CD4-positive, alpha-beta T cell treated with Interferon gamma for 1 hour (primary cell): Measurements from ENCODE around the gene DNAJC5G.
"Not testable (repeated sequence)": the region's sequence is repeated elsewhere in the genome, so short reads cannot be mapped to it uniquely, and the experiment has no call there.

ENCODE experiments used
- DNase-seq: peaks from one replicate; pipeline ENCODE4 v3.0.0-alpha.2; 2020

The DNAJC5G gene

DNA sequence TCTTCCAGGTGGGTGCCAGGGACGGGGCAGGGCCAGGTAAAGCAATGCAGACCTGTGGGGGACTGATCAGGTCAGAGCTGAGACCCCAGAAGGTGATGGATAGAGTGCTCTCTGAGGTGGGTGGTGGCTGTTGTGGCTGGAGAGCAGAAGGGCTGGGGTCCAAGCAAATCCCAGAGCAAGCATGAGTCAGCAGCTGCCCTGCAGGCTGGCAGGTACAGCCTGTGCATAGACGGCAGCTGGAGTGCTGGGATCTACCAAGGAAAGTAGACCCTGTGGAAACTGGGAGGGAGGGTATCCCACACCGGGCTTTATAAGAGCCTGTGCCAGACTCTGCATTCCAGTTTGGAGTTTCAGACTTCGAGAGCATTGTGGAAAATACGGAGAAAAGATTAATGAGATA lies 7.7 kb downstream of the DNAJC5G start:
- no peak for DNase-seq

DNA sequence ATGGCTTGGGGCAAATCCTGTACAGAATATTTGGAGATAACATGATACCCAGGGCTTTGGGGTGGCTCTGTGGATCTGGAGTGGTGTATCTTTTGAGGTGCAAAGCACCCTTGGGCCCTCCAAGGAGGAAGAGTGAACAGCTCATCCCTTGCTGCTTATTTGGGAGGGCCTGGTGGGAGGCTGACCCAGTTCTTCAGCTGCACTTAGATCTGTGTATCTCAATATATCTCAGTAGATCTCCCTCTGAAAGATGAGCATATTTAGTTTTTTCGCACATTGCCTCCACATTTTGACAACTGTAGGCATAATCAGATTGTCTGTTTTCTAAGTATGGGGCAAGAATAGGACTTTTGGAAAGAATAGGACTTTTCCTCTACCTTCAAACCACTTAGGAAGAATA lies 9.8 kb downstream of the DNAJC5G start:
- no peak for DNase-seq

DNA sequence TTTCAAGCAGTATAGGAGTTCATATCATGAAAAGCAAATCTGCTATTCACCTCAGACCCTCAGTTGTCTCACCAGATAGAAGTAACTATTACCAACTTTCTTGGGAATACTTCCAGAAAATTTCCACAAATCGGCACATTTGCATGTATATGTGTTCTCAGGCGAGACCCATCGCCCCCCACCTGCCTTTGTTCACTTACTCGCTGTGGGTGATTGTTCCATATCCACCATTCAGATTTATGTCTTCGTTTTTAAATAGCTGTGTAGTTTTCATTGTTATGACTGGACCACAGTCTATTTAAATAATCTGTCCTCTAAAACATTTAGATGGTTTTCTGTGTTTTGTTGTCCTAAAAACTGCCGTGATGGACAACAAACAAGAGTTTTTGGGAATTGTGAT lies 10.2 kb downstream of the DNAJC5G start:
- no peak for DNase-seq

DNA sequence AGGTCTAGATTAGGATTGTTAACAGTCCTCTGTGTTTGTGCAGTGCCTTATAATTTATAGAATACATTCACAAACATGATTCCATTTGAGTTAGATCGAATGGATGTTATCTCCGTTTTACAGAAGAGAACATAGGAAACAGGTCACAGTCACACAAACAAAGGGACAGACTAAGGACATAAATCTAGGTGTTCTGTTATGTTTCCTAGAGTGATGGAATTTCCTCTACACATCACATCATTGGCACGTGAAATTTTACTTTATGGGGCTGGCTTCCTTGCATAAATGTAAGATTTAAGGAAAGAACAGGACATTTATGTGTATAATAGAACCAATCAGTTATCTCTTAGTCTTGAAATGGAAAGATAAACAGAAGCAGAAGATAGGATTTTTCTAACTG lies 13.4 kb downstream of the DNAJC5G start:
- no peak for DNase-seq

DNA sequence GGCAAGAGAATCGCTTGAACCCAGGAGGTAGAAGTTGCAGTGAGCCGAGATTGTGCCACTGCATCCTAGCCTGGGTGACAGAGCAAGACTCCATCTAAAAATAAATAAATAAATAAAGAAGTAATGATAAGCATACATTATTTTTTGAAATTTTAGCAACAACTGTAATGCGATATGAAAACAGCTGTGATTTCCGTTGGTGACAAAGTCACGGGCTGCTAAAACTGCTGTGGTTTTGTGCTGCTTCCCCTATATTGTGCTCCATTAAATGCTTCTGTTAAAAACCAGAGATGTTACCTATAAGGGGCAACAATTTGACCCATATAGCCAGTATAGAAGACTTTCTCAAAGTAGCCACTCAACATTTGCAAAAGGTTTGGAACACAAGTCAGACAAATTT lies 15.3 kb downstream of the DNAJC5G start:
- no peak for DNase-seq

DNA sequence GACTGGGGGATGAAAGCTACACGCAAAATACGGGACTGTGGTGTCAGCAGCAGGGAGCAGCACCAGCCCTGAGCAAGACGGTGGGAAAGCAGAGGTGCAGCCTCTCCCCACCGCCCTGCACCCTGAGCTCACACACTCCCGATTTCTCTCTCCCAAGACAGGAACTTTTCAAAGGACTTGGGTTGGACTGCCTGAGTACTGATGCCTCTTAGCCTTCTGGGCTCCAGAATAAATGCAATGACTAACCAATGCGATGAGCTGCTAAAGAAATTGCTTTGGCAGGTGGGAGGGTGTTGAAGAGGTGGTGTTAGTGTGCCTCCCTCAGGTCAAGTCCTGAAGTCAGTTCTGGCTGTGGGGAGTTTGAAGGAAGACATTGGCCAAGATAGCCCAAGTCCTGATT lies 16.6 kb downstream of the DNAJC5G start:
- DNase-seq, result no peak

DNA sequence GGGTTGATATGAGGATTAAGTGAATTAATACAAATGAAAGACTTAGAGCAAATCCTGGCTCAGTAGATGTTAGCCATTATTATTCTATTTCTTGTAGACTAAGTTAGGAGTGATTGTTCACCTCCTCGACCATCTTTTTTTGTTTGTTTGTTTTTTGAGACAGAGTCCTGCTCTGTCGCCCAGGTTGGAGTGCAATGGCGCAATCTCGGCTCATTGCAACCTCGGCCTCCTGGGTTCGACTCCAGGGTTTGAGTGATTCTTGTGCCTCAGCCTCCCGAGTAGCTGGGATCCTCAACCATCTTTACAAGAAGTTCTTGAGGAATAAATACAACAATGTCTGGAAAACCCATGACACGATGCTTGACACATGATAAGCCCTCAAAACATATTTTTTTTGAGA lies 19.7 kb downstream of the DNAJC5G start:
- DNase-seq, result no peak

DNA sequence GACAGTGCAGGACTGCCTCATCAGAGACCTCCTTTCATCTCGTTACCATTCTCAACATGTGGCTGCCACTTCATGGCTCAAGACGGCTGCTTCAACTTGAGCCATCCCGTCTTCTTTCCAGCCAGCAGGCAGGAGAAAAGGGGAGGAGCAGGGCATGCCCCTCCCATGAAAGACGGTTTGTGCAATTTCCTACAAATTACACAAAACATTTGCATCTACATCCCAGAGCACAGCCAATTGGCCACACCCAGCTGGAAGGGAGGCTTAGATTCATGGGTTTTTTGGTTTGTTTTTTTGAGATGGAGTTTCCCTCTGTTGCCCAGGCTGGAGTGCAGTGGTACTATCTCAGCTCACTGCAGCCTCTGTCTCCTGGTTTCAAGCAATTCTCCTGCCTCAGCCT lies 21.2 kb downstream of the DNAJC5G start:
- peak; percentile 20 for DNase-seq

DNA sequence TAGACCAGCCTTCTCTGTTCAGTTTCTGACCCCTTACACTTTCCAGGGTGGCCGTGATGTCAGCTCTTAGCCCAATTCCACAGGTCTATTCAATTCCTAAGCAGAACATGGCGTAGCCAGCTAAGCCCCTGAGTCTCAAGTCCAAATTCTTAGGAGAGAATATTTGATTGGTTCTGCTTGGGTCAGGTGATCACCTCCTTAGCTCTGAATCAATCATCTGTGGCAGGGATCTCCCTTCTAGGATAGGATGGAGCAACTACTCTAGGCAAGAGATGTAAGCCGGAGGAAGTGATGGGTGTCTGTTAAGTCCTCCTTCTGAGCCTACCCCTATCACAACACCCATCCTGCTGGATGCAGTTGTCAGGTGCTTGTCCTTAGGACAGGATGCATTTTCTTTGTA lies 22.0 kb downstream of the DNAJC5G start:
- DNase-seq, result no peak

DNA sequence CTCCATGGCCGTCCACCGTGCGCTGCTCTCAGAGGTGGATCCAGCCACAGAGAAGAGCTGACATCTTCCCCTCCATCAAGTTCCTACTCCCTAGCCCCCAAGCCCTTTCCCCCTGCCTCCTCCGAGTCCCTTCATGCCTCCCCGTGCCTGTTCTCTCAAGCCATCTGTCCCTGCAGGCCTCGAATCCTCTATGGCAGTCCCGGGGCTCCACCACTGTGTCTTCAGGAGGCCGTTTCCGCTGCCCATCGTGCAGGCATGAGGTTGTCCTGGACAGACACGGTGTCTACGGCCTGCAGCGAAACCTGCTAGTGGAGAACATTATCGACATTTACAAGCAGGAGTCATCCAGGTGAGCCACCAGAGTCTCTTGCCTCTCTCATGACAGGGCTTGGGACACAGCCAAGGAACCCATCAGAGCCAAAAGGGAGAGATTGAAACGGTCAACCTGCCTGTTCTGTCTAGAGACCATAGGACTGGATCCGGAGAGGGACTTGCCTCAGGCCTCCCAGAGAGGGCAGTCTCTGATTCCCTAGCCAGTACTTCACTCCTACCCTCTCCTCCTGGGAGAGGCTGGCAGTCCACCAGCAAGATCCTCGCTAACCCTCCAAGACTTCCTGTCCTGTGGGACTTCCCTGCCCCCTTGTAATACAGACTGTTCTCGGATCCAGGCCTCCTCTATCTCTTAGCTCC lies 23.3 kb downstream of the DNAJC5G start:
- DNase-seq, result no peak

DNA sequence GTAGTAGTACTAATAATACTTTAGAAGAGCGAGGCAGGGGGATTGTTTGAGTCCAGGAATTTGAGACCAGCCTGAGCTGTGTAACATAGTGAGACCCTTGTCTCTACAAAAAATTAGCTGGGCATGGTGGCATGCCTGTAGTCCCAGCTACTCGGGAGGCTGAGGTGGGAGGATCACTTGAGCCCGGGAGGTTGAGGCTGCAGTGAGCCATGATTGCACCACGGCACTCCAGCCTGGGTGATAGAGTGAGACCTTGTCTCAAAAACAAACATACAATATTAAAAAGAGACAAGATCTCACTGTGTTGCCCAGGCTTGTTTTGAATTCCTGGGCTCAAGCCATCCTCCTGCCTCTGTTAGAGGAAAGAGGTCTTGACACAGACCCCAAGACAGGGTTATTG lies 25.4 kb downstream of the DNAJC5G start:
- DNase-seq, result not testable (repeated sequence)

DNA sequence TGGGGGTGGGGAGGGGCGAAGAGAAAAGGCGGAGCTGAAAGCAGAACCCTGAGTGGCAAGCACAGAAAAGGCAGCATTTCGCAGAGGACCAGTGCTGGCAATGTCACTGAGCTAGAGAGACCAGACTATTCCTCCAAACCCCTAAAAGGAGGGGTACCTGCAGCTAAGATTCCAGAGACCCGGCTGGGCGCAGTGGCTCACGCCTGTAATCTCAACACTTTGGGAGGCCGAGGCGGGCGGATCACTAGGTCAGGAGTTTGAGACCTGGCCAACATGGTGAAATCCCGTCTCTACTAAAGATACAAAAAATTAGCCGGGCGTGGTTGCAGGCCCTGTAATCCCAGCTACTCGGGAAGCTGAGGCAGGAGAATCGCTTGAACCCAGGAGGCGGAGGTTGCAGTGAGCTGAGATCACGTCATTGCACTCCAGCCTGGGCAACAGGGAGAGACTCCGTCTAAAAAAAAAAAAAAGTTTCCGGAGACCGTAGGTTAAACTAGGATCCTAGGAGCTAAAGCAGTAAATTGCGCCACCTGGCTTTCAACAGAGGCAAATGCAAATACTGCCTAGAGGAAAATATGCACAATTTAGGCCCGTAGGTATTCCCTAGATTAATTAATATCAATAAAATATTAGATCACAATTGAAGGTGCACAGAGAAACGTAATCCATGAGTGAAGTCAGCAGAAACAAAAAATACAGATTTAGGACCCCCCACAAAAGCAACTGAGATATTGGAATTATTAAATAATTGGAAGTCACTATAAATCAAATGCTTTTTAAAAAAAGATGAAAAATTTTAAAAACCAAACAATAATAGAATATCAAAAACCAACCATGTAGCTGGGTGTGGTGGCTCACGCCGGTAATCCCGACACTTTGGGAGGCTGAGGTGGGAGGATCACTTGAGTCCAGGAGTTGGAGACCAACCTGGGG lies 28.1 kb downstream of the DNAJC5G start:
- peak; percentile 41 for DNase-seq

DNA sequence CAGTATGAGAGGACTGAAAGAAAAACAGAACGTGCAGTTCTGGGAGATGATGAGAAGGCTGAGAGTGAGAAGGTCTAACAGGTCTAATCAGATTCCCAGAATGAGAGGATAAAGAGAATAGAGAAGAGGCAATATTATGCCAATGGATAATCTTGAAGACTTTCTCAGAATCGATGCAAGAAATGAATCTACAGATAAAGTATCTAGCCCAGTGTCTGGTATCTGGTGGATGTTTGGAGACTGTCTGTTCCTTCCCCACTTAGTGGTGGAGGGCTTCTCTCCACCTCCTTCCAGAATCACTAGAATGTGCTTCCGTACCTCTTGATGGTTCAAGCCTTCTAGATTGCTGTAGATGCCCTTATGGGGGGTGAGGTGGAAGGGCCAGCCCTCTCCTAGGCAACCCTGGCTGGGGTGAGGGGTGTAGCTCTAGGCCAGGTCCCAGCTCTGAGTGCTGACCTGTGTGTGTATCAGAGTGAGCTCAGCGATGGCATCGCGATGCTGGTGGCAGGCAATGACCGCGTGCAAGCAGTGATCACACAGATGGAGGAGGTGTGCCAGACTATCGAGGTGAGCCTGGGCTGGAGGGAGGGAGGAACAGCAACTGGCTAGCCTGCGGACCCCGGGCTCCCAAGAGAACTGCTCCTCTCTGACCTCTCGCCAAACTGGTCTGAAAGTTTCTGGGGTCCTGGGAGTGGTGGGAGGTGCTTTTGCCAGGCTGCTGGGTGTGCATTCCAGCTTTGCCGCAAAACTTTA lies 29.4 kb downstream of the DNAJC5G start:
- DNase-seq, result no peak

DNA sequence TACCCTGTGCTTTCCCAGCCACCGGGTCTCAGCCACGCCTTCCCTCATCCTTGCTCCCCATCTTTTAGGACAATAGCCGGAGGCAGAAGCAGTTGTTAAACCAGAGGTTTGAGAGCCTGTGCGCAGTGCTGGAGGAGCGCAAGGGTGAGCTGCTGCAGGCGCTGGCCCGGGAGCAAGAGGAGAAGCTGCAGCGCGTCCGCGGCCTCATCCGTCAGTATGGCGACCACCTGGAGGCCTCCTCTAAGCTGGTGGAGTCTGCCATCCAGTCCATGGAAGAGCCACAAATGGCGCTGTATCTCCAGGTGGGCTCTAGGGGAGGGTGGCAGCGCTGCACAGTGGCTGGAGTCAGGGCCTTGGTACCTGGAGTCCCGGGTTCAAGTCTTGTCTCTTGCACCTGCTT lies 30.3 kb downstream of the DNAJC5G start:
- DNase-seq, result no peak

DNA sequence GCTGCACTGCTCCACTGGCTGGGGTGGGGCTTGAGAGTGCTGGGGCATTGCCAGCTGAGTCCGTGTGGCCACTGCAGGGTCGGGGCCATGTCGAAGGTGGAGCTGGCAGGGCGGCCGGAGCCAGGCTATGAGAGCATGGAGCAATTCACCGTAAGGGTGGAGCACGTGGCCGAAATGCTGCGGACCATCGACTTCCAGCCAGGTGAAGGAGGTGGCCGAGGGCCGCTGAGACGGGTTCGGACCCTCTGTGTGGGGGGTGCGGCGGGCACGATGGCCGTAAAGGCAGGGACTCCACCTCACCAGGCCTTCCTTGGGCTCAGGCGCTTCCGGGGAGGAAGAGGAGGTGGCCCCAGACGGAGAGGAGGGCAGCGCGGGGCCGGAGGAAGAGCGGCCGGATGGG lies 30.9 kb downstream of the DNAJC5G start:
- no peak for DNase-seq

DNA sequence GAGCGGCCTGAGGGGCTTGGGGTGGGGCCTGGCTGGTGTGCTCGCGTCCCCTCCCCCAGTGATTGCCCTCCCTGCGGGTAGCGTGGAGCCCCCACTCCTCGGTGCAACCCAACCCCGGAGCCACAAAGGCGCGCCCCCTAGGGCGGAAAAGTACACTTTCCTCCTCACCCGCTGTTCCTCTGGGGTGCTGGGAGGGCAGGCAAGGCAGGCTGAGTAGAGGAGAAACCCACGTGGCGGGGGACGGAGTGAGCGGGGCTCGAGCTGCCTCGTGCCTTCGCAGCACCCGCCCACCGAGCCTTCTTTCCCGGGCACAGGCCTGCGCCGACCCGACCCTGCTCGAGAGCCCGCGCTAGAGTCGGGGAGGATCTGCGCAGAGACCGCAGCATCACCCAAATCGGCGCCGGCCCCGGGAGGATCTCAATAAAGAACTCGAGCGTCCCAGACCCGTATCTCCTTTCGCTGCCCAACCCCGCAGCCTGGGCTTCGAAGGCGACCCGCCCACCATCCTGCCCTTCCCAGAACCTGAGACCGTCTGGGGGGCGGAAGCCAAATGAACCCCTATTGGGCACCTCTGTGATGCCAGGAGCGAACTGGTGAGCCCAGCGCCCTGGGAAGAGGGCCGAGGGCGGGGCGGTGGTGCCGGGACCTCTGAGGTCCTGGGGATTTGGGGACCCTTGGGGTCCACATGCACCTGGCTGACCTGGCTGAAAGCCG lies 31.5 kb downstream of the DNAJC5G start:
- no peak for DNase-seq

DNA sequence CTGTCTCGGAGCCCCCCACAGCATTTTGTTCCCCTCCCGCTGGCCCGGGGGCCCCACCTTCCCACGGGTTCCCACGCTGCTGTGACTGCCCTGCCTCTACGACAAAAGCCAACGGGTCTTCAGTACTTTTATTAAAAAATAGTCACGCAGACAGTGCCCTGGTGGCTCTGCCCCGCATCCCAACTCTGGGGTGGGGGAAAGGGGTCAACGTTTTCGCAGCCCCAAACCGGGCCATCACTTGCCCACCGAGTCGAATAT lies 32.0 kb downstream of the DNAJC5G start:
- no peak for DNase-seq

DNA sequence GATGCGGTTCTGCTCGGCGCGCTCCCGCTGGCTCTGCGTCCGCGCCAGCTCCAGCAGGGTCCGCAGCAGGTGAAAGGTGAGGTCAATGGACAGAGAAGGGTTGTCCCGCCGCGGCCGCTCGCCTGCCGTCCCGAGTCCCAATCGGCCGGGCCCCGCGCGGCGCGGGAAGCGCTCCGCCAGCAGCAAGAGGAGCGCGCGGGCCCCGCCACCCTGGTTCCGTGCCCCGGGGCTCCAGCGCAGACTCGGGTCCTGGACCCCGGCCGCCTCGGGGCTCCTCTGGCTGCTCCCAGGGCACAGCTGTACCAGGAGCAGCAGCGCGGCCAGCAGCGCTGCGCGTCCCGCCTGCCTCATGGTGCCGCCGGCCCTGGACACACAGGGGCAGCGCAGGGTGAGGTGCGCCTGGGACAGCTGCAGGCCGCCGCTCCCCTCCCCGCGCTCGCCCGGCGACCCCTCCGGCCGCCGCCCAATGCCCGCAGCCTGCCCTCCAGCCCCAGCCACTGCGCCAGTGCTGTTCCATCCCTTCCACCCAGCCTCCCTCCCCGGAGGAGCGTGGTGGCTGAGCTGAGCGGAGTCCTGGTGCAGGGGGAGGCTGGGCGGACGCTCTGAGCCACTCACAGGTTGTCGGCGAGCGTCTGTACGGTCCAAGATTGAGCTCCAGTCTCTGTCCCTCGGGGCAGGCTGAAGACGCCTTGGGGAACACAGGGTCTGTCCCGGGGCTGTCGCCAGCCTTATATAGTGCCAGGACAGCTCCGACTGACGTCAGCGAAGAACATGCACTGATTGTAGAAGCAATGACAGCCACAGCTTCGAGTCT lies 32.5 kb downstream of the DNAJC5G start:
- DNase-seq, result no peak

DNA sequence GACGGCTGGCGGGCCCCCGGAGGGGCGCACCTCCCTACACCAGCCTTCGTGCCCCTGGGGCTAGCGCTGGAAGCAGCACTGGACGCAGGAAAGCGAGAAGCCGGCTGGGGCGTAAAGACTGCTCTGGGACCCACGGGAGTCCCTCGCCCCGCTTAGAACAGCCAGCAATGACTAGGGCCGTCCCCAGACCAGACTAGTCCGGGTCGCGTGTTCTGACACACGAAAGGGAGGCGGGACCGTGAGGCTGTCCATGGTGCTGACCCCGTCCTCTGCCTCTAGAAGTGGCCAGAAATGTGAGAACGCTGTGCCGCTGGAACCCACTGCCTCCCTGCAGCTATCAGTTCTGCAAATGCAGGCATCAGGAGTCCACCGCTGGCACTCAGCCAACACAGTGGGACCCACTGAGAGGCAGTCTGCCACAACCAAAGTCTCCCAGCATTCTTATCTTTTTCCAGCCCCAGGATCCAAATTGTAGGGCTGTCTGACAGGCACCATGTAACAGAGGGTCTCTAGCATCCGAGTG lies 33.2 kb downstream of the DNAJC5G start, which contains the start of gene UCN:
Gene UCN (minus strand): TSS at position 87 of the 523 bp plus-strand sequence. CDS start 550 bp downstream, outside the sequence.
- no peak for DNase-seq

DNA sequence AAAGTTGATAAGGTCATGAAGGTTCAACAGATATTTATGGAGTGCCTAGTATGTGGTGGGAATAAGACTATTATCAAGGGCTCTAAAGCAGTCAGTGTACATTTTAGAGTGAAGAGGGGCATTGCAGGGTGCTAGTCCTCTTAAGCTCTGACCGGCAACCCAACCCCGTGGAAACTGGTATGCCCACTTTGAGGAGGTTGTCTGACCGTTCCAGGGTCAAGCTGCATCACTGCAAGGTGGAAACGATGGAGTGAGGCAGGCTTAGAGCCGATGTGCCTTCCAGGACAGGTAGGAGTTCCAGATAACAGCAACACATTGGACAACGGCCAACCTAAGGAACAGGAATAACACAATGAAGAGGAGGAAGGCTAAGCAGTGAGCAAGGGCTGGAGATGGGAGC lies 34.4 kb downstream of the DNAJC5G start:
- DNase-seq, result no peak

DNA sequence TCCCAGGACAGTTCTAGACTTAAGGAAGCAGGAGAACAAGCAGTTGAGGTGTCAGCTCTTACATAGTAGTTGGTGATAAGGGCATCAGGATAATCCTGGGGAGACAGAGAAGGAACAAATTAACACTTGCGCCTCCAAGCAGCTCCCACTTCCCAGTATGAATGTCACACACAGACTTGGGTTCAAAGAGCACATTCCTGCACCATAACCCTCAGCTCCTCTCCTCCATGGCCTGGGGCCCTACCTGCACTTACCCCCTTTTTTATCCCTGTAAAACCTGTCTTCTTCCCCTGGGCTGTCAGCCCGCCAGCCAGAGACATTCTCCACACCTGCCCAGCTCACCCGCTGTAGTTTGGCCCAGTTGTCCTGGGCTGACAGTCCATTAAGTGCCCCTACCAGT lies 36.9 kb downstream of the DNAJC5G start:
- DNase-seq, result no peak
